WERI-Rb-1 (cell line): ENCODE results near the gene G6PD.

ENCODE experiments used
- DNase-seq: peaks from one replicate; pipeline ENCODE4 v3.0.0-alpha.2; 2020
- H3K27ac ChIP-seq: fragments of 250-450 bp; sonication (Bioruptor Pico); 2 replicates; pipeline ENCODE4 v1.5.1; 2020; ENCODE audit warnings: mild to moderate bottlenecking, moderate library complexity
- H3K27me3 ChIP-seq: fragments of 250-450 bp; sonication (Bioruptor Pico); 2 replicates; pipeline ENCODE4 v1.5.1; 2021; ENCODE audit warnings: mild to moderate bottlenecking, low read depth, moderate library complexity; ENCODE audit not compliant: insufficient read depth, severe bottlenecking
- H3K36me3 ChIP-seq: fragments of 250-450 bp; sonication (Bioruptor Pico); 2 replicates; pipeline ENCODE4 v1.5.1; 2020; ENCODE audit warnings: mild to moderate bottlenecking, moderate library complexity
- H3K4me3 ChIP-seq: 2 replicates; pipeline ENCODE4 v1.5.1; 2011; ENCODE audit warnings: low read depth, mild to moderate bottlenecking, control low read depth, low read length
- H3K9me3 ChIP-seq: fragments of 250-450 bp; sonication (Bioruptor Pico); 2 replicates; pipeline ENCODE4 v1.5.1; 2021; ENCODE audit warnings: mild to moderate bottlenecking, moderate library complexity; ENCODE audit not compliant: severe bottlenecking
- CTCF ChIP-seq: IDR thresholded peaks from 2 replicates; pipeline ENCODE4 v1.5.1; 2011; ENCODE audit warnings: low read depth, mild to moderate bottlenecking, control low read depth, inconsistent platforms, low read length

G6PD gene

GRCh38 chrX:154547245-154548027, 790 bp upstream of the G6PD start, which contains the start of gene IKBKG:
Gene IKBKG, plus strand, starts transcription at chrX:154547620. Its CDS starts 4,383 bp downstream, at chrX:154552003.
- peak; percentile 97 for DNase-seq
- Histone ChIP-seq H3K9me3 (no peaks in the 10 kb centered on the region), H3K27ac (peak within 1 kb of the TSS; percentile 93), H3K4me3 (peak within 1 kb of the TSS; percentile 75), H3K27me3 (peaks cover 11% of the 10 kb centered on the region), H3K36me3 (peaks cover 47% of the 10 kb centered on the region)
- no peak for TF ChIP-seq CTCF

- H3K4me3 ChIP-seq: peak overlapping the region; percentile 75
- no peak for TF ChIP-seq CTCF
- H3K27me3 ChIP-seq: peaks cover 5% of the 10 kb centered on the region
- DNase-seq: no peak
- peak overlapping the region; percentile 93; the same call in 1 of the 2 replicates for H3K27ac ChIP-seq
- no peaks in the 10 kb centered on the region for H3K9me3 ChIP-seq
- peaks cover 47% of the 10 kb centered on the region for H3K36me3 ChIP-seq
These were observed 872 bp downstream of the G6PD start for GRCh38 chrX:154545673-154546274.

- DNase-seq: no peak
- Histone ChIP-seq H3K27me3 (peaks cover 3% of the 10 kb centered on the region), H3K36me3 (peaks cover 65% of the 10 kb centered on the region), H3K4me3 (no peak overlapping the region), H3K9me3 (no peaks in the 10 kb centered on the region), H3K27ac (peak overlapping the region; percentile 84)
- no peak for TF ChIP-seq CTCF
These were observed 3.8 kb downstream of the G6PD start for GRCh38 chrX:154542723-154543424.

GRCh38 chrX:154541896-154542722, 4.5 kb downstream of the G6PD start:
- no peak for DNase-seq
- no peaks in the 10 kb centered on the region for H3K9me3 ChIP-seq
- H3K27ac ChIP-seq: peak overlapping the region; percentile 84
- H3K36me3 ChIP-seq: peaks cover 72% of the 10 kb centered on the region
- H3K4me3 ChIP-seq: no peak overlapping the region
- peaks cover 2% of the 10 kb centered on the region for H3K27me3 ChIP-seq
- TF ChIP-seq CTCF: no peak

- peaks cover 77% of the 10 kb centered on the region for H3K36me3 ChIP-seq
- no peak for DNase-seq
- no peak overlapping the region for H3K4me3 ChIP-seq
- H3K27me3 ChIP-seq: peaks cover 5% of the 10 kb centered on the region
- TF ChIP-seq CTCF: no peak
- no peaks in the 10 kb centered on the region for H3K9me3 ChIP-seq
- H3K27ac ChIP-seq: peak overlapping the region; percentile 84
These were observed 5.1 kb downstream of the G6PD start for GRCh38 chrX:154541589-154541895.
